PFSK-1 (cell line): ENCODE results near the gene KMT2B.

Source experiments
- FOXP2 ChIP-seq: optimal IDR thresholded peaks from 2 replicates; pipeline ENCODE3; 2011; ENCODE audit warnings: borderline replicate concordance, control low read depth, inconsistent platforms; ENCODE audit not compliant: insufficient read depth; ENCODE audit errors: extremely low read length, extremely low read depth
- POLR2AphosphoS5 ChIP-seq: IDR thresholded peaks from 2 replicates; pipeline ENCODE4 v1.6.1; 2012; ENCODE audit warnings: low read depth, mild to moderate bottlenecking, control low read depth, low read length, moderate library complexity
- REST ChIP-seq, 2 experiments: IDR thresholded peaks; 2 replicates each; pipeline versions ENCODE4 v1.6.1 to v1.8.0; 2011 to 2012; ENCODE audit warnings: low read depth in 2 of 2, low read length in 2 of 2, control low read depth in 1 of 2, inconsistent platforms in 1 of 2, mild to moderate bottlenecking in 1 of 2, moderate library complexity in 1 of 2; ENCODE audit not compliant: insufficient read depth in 1 of 2
- SIN3A ChIP-seq: IDR thresholded peaks from 2 replicates; pipeline ENCODE4 v1.6.1; 2012; ENCODE audit warnings: mild to moderate bottlenecking, low read length, moderate library complexity, borderline replicate concordance; ENCODE audit not compliant: insufficient read depth
- TAF1 ChIP-seq: IDR thresholded peaks from 2 replicates; pipeline ENCODE4 v1.6.1; 2012; ENCODE audit warnings: low read length, control low read depth, borderline replicate concordance; ENCODE audit not compliant: insufficient read depth

- TF ChIP-seq POLR2AphosphoS5 (no peak), TAF1 (no peak), SIN3A (no peak), REST (IDR thresholded peaks at IDR 0.05; ENCODE audit: insufficient read depth in 1 of 2, low read depth in 2 of 2, low read length in 2 of 2) (no peak), FOXP2 (no peak)
Measured at GRCh38 chr19:35669566-35669965, 48.2 kb upstream of the KMT2B start.
